H9 (cell line): ENCODE results near the gene PLXNA2. TPM values are rescaled to one million over a fixed set of nuclear protein-coding genes. Genes with fewer than 3 reads are reported as not detected.

Source experiments
- DNase-seq: peaks from one replicate; pipeline ENCODE4 v3.0.0-alpha.2; 2017
- H2AFZ ChIP-seq: one replicate; pipeline ENCODE4 v1.6.1; 2013; ENCODE audit warnings: mild to moderate bottlenecking, low read length, control low read depth, moderate library complexity
- H2AK5ac ChIP-seq: 2 replicates; pipeline ENCODE4 v1.6.1; 2013; ENCODE audit warnings: low read length, control low read depth, mixed read lengths; ENCODE audit not compliant: insufficient read length
- H2BK120ac ChIP-seq: one replicate; pipeline ENCODE4 v1.6.1; 2013; ENCODE audit warnings: low read depth, mild to moderate bottlenecking, low read length, control low read depth, inconsistent platforms; ENCODE audit not compliant: poor library complexity, severe bottlenecking
- H2BK12ac ChIP-seq: 2 replicates; pipeline ENCODE4 v1.6.1; 2013; ENCODE audit warnings: low read length, control low read depth, mixed read lengths, low read depth; ENCODE audit not compliant: insufficient read length
- H2BK15ac ChIP-seq: 2 replicates; pipeline ENCODE4 v1.6.1; 2013; ENCODE audit warnings: low read depth, low read length, control low read depth
- H2BK20ac ChIP-seq: one replicate; pipeline ENCODE4 v1.6.1; 2013; ENCODE audit warnings: low read depth, mild to moderate bottlenecking, low read length, control low read depth, inconsistent platforms; ENCODE audit not compliant: poor library complexity, severe bottlenecking
- H2BK5ac ChIP-seq: 2 replicates; pipeline ENCODE4 v1.6.1; 2013; ENCODE audit warnings: low read length, control low read depth, mixed read lengths; ENCODE audit not compliant: insufficient read length
- H3K14ac ChIP-seq: 2 replicates; pipeline ENCODE4 v1.6.1; 2013; ENCODE audit warnings: low read length, control low read depth; ENCODE audit not compliant: insufficient read depth
- H3K18ac ChIP-seq: 2 replicates; pipeline ENCODE4 v1.6.1; 2013; ENCODE audit warnings: low read depth, mild to moderate bottlenecking, mixed read lengths, low read length, control low read depth; ENCODE audit not compliant: insufficient read length
- H3K23ac ChIP-seq: 2 replicates; pipeline ENCODE4 v1.6.1; 2013; ENCODE audit warnings: low read length, control low read depth, mixed read lengths, low read depth; ENCODE audit not compliant: insufficient read length
- H3K23me2 ChIP-seq: 2 replicates; pipeline ENCODE4 v1.6.1; 2013; ENCODE audit warnings: low read depth, mild to moderate bottlenecking, mixed read lengths, low read length, control low read depth; ENCODE audit not compliant: insufficient read length, poor library complexity, severe bottlenecking
- H3K27ac ChIP-seq: 2 replicates; pipeline ENCODE4 v1.5.1; 2013; ENCODE audit warnings: low read length, control low read depth, mixed read lengths, low read depth; ENCODE audit not compliant: insufficient read length
- H3K27me3 ChIP-seq: 2 replicates; pipeline ENCODE4 v1.6.1; 2013; ENCODE audit warnings: low read length, control low read depth, inconsistent platforms; ENCODE audit not compliant: insufficient read depth
- H3K4ac ChIP-seq: 2 replicates; pipeline ENCODE4 v1.6.1; 2013; ENCODE audit warnings: low read depth, mild to moderate bottlenecking, control low read depth, inconsistent platforms, low read length, moderate library complexity
- H3K4me1 ChIP-seq: 2 replicates; pipeline ENCODE4 v1.6.1; 2013; ENCODE audit warnings: low read length, control low read depth, inconsistent platforms; ENCODE audit not compliant: insufficient read depth
- H3K4me2 ChIP-seq: 2 replicates; pipeline ENCODE4 v1.6.1; 2013; ENCODE audit warnings: low read length, control low read depth, mixed read lengths; ENCODE audit not compliant: insufficient read length, insufficient read depth
- H3K56ac ChIP-seq: 2 replicates; pipeline ENCODE4 v1.6.1; 2013; ENCODE audit warnings: low read depth, mild to moderate bottlenecking, mixed read lengths, low read length, control low read depth; ENCODE audit not compliant: insufficient read length
- H3K79me1 ChIP-seq: 2 replicates; pipeline ENCODE4 v1.6.1; 2013; ENCODE audit warnings: low read depth, mild to moderate bottlenecking, moderate library complexity, low read length, control low read depth, inconsistent platforms; ENCODE audit not compliant: insufficient read depth, poor library complexity, severe bottlenecking
- H3K79me2 ChIP-seq: 2 replicates; pipeline ENCODE4 v1.6.1; 2013; ENCODE audit warnings: low read length, control low read depth, inconsistent platforms; ENCODE audit not compliant: insufficient read depth
- H3K9ac ChIP-seq: 2 replicates; pipeline ENCODE4 v1.6.1; 2013; ENCODE audit warnings: low read length, control low read depth, mixed read lengths; ENCODE audit not compliant: insufficient read length; ENCODE audit errors: extremely low read depth
- H3K9me3 ChIP-seq: one replicate; pipeline ENCODE4 v1.6.1; 2013; ENCODE audit warnings: low read depth, low read length, inconsistent platforms; ENCODE audit not compliant: control insufficient read depth
- H3T11ph ChIP-seq: one replicate; pipeline ENCODE4 v1.6.1; 2013; ENCODE audit warnings: mild to moderate bottlenecking, low read length, control low read depth, inconsistent platforms
- H4K20me1 ChIP-seq: one replicate; pipeline ENCODE4 v1.6.1; 2013; ENCODE audit not compliant: control insufficient read depth, insufficient read length, insufficient read depth
- H4K5ac ChIP-seq: 2 replicates; pipeline ENCODE4 v1.6.1; 2013; ENCODE audit warnings: low read depth, mild to moderate bottlenecking, mixed read lengths, low read length, control low read depth; ENCODE audit not compliant: insufficient read length
- H4K8ac ChIP-seq: replicated peaks from 2 replicates; pipeline ENCODE4 v1.6.1; 2013; ENCODE audit warnings: low read length, control low read depth, mixed read lengths, low read depth; ENCODE audit not compliant: insufficient read length
- H4K91ac ChIP-seq: 2 replicates; pipeline ENCODE4 v1.6.1; 2013; ENCODE audit warnings: low read depth, mild to moderate bottlenecking, moderate library complexity, mixed read lengths, low read length, control low read depth; ENCODE audit not compliant: insufficient read length
- H3K27ac Mint-ChIP-seq, 3 experiments: 2 replicates in 2 of 3; 3 replicates in 1 of 3; pipeline ENCODE4 v1.8.0; 2020 to 2021; ENCODE audit warnings: mixed read lengths in 3 of 3, mild to moderate bottlenecking in 1 of 3, moderate library complexity in 1 of 3
- H3K27me3 Mint-ChIP-seq: 2 replicates; pipeline ENCODE4 v1.8.0; 2021; ENCODE audit warnings: low read depth, mild to moderate bottlenecking, moderate library complexity, mixed read lengths
- H3K36me3 Mint-ChIP-seq, 3 experiments: 2 replicates in 2 of 3; 3 replicates in 1 of 3; pipeline ENCODE4 v1.8.0; 2020 to 2021; ENCODE audit warnings: low read depth in 3 of 3, mixed read lengths in 3 of 3; ENCODE audit not compliant: insufficient read depth in 1 of 3
- H3K4me1 Mint-ChIP-seq, 2 experiments: 2 replicates each; pipeline ENCODE4 v1.8.0; 2020; ENCODE audit warnings: mixed read lengths in 2 of 2
- H3K4me3 Mint-ChIP-seq, 2 experiments: 2 replicates in 1 of 2; 3 replicates in 1 of 2; pipeline ENCODE4 v1.8.0; 2020 to 2021; ENCODE audit warnings: mild to moderate bottlenecking in 2 of 2, mixed read lengths in 2 of 2, moderate library complexity in 1 of 2
- H3K9me3 Mint-ChIP-seq, 2 experiments: 2 replicates in 1 of 2; 3 replicates in 1 of 2; pipeline ENCODE4 v1.8.0; 2020; ENCODE audit warnings: mild to moderate bottlenecking in 2 of 2, mixed read lengths in 2 of 2, moderate library complexity in 1 of 2
- WGBS: extraction: QIAGEN DNeasy Blood & Tissue Kit; methylation state at CpG from one replicate; pipeline ENCODE4 v1.1.7; 2013; ENCODE audit warnings: missing lambda C conversion rate, low lambda C conversion rate, mixed read lengths; ENCODE audit not compliant: insufficient read length; ENCODE audit errors: extremely low coverage; 5-methylcytosine and 5-hydroxymethylcytosine counted together
- total RNA-seq: library from RNA; stranded (reverse); gene quantifications from 2 replicates; pipeline ENCODE4 v1.2.1, GENCODE V29; 2021
- TF ChIP-seq, protein P1 (sequence below): fragments of 200-600 bp; sonication (generic); conservative IDR thresholded peaks from 3 replicates; pipeline ENCODE4 v1.8.0; 2021; ENCODE audit warnings: antibody characterized with exemption, mild to moderate bottlenecking

The PLXNA2 gene
- total RNA-seq, 1 experiment from 2014 or later: 0.57 TPM

DNA sequence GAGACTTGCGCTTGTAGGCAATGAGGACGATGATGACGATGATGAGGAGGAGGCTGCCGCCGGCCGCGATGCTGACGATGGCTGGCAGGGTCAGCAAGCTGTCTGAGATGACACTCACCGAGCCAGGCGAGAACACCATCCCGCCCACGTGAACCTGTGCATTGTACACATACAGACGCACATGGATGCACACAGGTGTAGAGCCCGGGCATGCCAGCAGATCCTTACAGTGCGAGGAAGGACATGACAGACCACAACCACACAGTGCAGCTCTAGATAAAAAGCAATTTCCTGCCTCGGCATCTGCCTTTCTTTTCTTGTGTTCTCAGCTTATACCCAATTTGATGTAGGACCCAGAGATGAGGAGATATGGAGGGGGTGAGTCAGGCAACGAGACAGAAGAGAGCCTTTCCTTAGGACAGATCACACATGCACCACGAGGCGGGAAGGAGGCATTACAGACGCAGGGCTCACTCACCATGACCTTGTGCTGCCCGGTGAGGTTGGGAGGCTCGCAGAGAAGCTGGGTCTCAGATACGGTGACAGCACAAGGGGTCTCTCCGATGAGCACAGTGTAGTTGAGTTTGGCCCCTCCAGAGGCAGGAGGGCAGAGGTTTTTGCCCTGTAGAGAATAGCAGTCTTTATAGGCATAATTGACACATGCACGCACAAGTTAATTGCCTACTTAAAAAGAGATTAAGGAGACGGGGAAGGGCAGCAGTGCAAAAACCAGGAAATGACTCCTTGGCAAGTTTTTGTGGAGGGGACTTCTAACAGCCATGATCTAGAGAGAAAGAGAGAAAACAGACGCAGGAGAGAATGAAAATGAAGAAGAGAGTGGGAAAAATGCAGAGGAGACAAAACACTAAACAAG, 199.4 kb downstream of the PLXNA2 start:
- H3K18ac ChIP-seq: no peak overlapping the region
- H3K27me3 ChIP-seq: no peaks in the 10 kb centered on the region
- H3K23ac ChIP-seq: no peak overlapping the region
- no peak overlapping the region for H3K4ac ChIP-seq
- no peaks in the 10 kb centered on the region for H3K79me1 ChIP-seq
- no peak overlapping the region for H4K5ac ChIP-seq
- H3K9ac ChIP-seq: no peak overlapping the region
- H4K91ac ChIP-seq: no peak overlapping the region
- DNase-seq: no peak
- no peak overlapping the region for H4K8ac ChIP-seq
- no peak overlapping the region for H2AK5ac ChIP-seq
- no peak overlapping the region for H3K27ac ChIP-seq
- Mint-ChIP-seq H3K9me3 (no peaks in the 10 kb centered on the region), H3K27me3 (peaks cover 2% of the 10 kb centered on the region), H3K27ac (no peak overlapping the region), H3K4me3 (no peak overlapping the region), H3K4me1 (peaks cover 13 to 37% of the 10 kb centered on the region in 2 experiments), H3K36me3 (no peaks in the 10 kb centered on the region)
- no peak overlapping the region for H2BK120ac ChIP-seq
- H4K20me1 ChIP-seq: no peaks in the 10 kb centered on the region
- TF ChIP-seq, protein P1, sequence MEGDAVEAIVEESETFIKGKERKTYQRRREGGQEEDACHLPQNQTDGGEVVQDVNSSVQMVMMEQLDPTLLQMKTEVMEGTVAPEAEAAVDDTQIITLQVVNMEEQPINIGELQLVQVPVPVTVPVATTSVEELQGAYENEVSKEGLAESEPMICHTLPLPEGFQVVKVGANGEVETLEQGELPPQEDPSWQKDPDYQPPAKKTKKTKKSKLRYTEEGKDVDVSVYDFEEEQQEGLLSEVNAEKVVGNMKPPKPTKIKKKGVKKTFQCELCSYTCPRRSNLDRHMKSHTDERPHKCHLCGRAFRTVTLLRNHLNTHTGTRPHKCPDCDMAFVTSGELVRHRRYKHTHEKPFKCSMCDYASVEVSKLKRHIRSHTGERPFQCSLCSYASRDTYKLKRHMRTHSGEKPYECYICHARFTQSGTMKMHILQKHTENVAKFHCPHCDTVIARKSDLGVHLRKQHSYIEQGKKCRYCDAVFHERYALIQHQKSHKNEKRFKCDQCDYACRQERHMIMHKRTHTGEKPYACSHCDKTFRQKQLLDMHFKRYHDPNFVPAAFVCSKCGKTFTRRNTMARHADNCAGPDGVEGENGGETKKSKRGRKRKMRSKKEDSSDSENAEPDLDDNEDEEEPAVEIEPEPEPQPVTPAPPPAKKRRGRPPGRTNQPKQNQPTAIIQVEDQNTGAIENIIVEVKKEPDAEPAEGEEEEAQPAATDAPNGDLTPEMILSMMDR: no peak
- no peak overlapping the region for H2BK12ac ChIP-seq
- no peaks in the 10 kb centered on the region; the same call in 1 of the 2 replicates for H3K4me1 ChIP-seq
- H2BK5ac ChIP-seq: no peak overlapping the region
- no peak overlapping the region for H2BK20ac ChIP-seq
- H3K56ac ChIP-seq: no peak overlapping the region
- H3T11ph ChIP-seq: no peak overlapping the region
- no peaks in the 10 kb centered on the region for H3K9me3 ChIP-seq
- no peak overlapping the region for H2AFZ ChIP-seq
- H3K23me2 ChIP-seq: no peaks in the 10 kb centered on the region
- no peak overlapping the region for H3K4me2 ChIP-seq
- H3K79me2 ChIP-seq: no peaks in the 10 kb centered on the region
- H2BK15ac ChIP-seq: no peak overlapping the region
- no CpG with 5 or more reads among the region's 27 CpGs for WGBS
- no peak overlapping the region; the same call in 1 of the 2 replicates for H3K14ac ChIP-seq
